Measurements from ENCODE around the gene RSAD1. TPM values are rescaled to one million over a fixed set of nuclear protein-coding genes. Genes with fewer than 3 reads are reported as not detected.

The RSAD1 gene
- polyA plus RNA-seq, 1 of the 3 experiments (the other 2 are of a cell fraction) = 44.7 TPM

DNA sequence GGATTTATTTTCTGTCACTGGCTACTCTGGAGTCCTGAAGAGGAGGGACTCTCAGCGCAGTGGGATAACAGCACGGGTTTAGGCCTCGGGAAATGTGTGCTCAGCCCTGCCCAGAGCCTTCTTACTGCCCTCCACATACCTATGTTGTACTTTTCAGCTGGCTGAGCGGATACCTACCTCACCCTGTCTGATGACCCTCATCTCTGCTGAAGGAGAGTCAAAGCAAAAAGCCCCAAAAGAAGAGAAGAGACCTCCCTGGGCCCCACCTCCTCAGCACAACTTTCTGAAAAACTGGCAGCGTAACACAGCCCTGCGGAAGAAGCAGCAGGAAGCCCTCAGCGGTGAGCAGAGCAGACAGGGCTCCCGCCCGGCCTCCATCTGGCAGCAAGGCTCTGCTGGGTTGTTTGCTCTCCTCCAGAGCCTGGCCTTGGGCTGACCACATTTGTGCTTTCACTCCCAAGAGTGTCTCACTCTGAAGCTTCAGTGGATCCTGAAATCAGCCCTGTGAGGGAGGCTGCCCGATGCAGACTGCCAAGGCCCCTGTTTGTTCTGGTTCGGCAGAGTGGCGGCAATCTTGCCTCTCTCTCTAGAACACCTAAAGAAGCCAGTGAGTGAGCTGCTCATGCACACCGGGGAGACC lies 39.8 kb downstream of the RSAD1 start:
- Histone ChIP-seq H3K27me3 (ENCODE audit: insufficient read depth) (no peaks in the 10 kb centered on the region), H3K4me3 (ENCODE audit: low read depth in 2 of 2, low read length in 1 of 2) (no peak overlapping the region), H3F3A (replicated peaks; ENCODE audit: insufficient read depth) (no peaks in the 10 kb centered on the region), H2AFZ (ENCODE audit: low read depth) (no peak overlapping the region), H3K36me3 (replicated peaks in 1 of 2; ENCODE audit: control insufficient read depth in 1 of 2, insufficient read depth in 2 of 2, low read length in 1 of 2) (no peaks in the 10 kb centered on the region), H3K27ac (ENCODE audit: low read depth in 2 of 2, low read length in 1 of 2) (no peak overlapping the region), H3K4me1 (ENCODE audit: control insufficient read depth in 1 of 2, insufficient read depth in 2 of 2, low read depth in 1 of 2, low read length in 1 of 2) (peaks cover 0 to 7% of the 10 kb centered on the region in 2 experiments; a peak in 1 of 4 replicates), H4K20me1 (ENCODE audit: insufficient read depth) (no peaks in the 10 kb centered on the region), H3K79me2 (ENCODE audit: insufficient read depth) (no peaks in the 10 kb centered on the region), H3K9me3 (no peaks in the 10 kb centered on the region), H3K9me2 (no peaks in the 10 kb centered on the region), H3K9ac (no peak overlapping the region), H3K4me2 (no peak overlapping the region)
- POLR2A ChIA-PET = no interaction called here
- 84% methylated on average over 13 of the region's 13 CpGs for WGBS (ENCODE audit: low lambda C conversion rate)
- TF ChIP-seq TAF1 (IDR thresholded peaks at IDR 0.05; ENCODE audit: borderline replicate concordance, low read depth, low read length) (no peak), MXI1 (IDR thresholded peaks at IDR 0.05; ENCODE audit: low read depth, low read length) (no peak), RXRA (IDR thresholded peaks at IDR 0.05; ENCODE audit: borderline replicate concordance, low read depth) (no peak), GATA2 (CRISPR knock-in tag; IDR thresholded peaks at IDR 0.05) (no peak), FOXJ3 (CRISPR knock-in tag; IDR thresholded peaks at IDR 0.05) (no peak), TCF12 (IDR thresholded peaks at IDR 0.05) (no peak), EP300 (IDR thresholded peaks at IDR 0.05; ENCODE audit: borderline replicate concordance in 1 of 2, low read depth in 1 of 2, low read length in 1 of 2) (no peak), ELF1 (IDR thresholded peaks at IDR 0.05) (no peak), RFX5 (IDR thresholded peaks at IDR 0.05; ENCODE audit: low read length) (no peak), NFIC (IDR thresholded peaks at IDR 0.05; ENCODE audit: borderline replicate concordance) (no peak), TEAD4 (IDR thresholded peaks at IDR 0.05; ENCODE audit: borderline replicate concordance, insufficient read depth) (no peak), POLR2AphosphoS5 (IDR thresholded peaks at IDR 0.05; ENCODE audit: low read depth, low read length) (no peak), RCOR1 (IDR thresholded peaks at IDR 0.05; ENCODE audit: low read length) (no peak), FOSL2 (IDR thresholded peaks at IDR 0.05; ENCODE audit: borderline replicate concordance, low read depth) (no peak), EZH2phosphoT487 (IDR thresholded peaks at IDR 0.05; ENCODE audit: borderline replicate concordance, low read depth) (no peak)
- TF ChIP-seq, protein P1, sequence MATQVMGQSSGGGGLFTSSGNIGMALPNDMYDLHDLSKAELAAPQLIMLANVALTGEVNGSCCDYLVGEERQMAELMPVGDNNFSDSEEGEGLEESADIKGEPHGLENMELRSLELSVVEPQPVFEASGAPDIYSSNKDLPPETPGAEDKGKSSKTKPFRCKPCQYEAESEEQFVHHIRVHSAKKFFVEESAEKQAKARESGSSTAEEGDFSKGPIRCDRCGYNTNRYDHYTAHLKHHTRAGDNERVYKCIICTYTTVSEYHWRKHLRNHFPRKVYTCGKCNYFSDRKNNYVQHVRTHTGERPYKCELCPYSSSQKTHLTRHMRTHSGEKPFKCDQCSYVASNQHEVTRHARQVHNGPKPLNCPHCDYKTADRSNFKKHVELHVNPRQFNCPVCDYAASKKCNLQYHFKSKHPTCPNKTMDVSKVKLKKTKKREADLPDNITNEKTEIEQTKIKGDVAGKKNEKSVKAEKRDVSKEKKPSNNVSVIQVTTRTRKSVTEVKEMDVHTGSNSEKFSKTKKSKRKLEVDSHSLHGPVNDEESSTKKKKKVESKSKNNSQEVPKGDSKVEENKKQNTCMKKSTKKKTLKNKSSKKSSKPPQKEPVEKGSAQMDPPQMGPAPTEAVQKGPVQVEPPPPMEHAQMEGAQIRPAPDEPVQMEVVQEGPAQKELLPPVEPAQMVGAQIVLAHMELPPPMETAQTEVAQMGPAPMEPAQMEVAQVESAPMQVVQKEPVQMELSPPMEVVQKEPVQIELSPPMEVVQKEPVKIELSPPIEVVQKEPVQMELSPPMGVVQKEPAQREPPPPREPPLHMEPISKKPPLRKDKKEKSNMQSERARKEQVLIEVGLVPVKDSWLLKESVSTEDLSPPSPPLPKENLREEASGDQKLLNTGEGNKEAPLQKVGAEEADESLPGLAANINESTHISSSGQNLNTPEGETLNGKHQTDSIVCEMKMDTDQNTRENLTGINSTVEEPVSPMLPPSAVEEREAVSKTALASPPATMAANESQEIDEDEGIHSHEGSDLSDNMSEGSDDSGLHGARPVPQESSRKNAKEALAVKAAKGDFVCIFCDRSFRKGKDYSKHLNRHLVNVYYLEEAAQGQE (IDR thresholded peaks at IDR 0.05; ENCODE audit: low read depth, low read length) = no peak
- TF ChIP-seq, protein P2, sequence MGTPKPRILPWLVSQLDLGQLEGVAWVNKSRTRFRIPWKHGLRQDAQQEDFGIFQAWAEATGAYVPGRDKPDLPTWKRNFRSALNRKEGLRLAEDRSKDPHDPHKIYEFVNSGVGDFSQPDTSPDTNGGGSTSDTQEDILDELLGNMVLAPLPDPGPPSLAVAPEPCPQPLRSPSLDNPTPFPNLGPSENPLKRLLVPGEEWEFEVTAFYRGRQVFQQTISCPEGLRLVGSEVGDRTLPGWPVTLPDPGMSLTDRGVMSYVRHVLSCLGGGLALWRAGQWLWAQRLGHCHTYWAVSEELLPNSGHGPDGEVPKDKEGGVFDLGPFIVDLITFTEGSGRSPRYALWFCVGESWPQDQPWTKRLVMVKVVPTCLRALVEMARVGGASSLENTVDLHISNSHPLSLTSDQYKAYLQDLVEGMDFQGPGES (IDR thresholded peaks at IDR 0.05; ENCODE audit: low read depth, low read length) = no peak
- TF ChIP-seq, protein P3, sequence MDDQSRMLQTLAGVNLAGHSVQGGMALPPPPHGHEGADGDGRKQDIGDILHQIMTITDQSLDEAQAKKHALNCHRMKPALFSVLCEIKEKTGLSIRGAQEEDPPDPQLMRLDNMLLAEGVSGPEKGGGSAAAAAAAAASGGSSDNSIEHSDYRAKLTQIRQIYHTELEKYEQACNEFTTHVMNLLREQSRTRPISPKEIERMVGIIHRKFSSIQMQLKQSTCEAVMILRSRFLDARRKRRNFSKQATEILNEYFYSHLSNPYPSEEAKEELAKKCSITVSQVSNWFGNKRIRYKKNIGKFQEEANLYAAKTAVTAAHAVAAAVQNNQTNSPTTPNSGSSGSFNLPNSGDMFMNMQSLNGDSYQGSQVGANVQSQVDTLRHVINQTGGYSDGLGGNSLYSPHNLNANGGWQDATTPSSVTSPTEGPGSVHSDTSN (IDR thresholded peaks at IDR 0.05) = no peak
- TF ChIP-seq, protein P4, sequence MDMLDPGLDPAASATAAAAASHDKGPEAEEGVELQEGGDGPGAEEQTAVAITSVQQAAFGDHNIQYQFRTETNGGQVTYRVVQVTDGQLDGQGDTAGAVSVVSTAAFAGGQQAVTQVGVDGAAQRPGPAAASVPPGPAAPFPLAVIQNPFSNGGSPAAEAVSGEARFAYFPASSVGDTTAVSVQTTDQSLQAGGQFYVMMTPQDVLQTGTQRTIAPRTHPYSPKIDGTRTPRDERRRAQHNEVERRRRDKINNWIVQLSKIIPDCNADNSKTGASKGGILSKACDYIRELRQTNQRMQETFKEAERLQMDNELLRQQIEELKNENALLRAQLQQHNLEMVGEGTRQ (IDR thresholded peaks at IDR 0.05; ENCODE audit: borderline replicate concordance, low read depth, low read length) = no peak
- TF ChIP-seq, protein P5, sequence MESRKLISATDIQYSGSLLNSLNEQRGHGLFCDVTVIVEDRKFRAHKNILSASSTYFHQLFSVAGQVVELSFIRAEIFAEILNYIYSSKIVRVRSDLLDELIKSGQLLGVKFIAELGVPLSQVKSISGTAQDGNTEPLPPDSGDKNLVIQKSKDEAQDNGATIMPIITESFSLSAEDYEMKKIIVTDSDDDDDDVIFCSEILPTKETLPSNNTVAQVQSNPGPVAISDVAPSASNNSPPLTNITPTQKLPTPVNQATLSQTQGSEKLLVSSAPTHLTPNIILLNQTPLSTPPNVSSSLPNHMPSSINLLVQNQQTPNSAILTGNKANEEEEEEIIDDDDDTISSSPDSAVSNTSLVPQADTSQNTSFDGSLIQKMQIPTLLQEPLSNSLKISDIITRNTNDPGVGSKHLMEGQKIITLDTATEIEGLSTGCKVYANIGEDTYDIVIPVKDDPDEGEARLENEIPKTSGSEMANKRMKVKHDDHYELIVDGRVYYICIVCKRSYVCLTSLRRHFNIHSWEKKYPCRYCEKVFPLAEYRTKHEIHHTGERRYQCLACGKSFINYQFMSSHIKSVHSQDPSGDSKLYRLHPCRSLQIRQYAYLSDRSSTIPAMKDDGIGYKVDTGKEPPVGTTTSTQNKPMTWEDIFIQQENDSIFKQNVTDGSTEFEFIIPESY (IDR thresholded peaks at IDR 0.05; ENCODE audit: borderline replicate concordance, low read depth) = no peak
- CTCF ChIA-PET = interaction anchor here (0.7 to 5.0 kb wide), 7 partner anchors 14 to 104 kb away, joined by 3 to 26 read pairs (median 4); partner anchors contain the start of gene EPN3
- DNase-seq = no peak

Data from SK-N-SH (cell line).